ENCODE data around the gene ATL3.
"Not testable (repeated sequence)": the region's sequence is repeated elsewhere in the genome, so short reads cannot be mapped to it uniquely, and the experiment has no call there.

Gene ATL3

GRCh38 chr11:63614136-63614671 is 57.0 kb downstream of the ATL3 start, which contains the start of gene PLAAT3:
Gene PLAAT3 (minus strand): TSS chr11:63614433. CDS start chr11:63614014, 419 bp downstream.
- DNase-seq, result no peak

GRCh38 chr11:63613517-63614135 is 57.5 kb downstream of the ATL3 start:
- no peak for DNase-seq

GRCh38 chr11:63612181-63612580 is 59.0 kb downstream of the ATL3 start:
- no peak for DNase-seq

- DNase-seq, result no peak
These were observed 59.8 kb downstream of the ATL3 start for GRCh38 chr11:63611395-63611747.

GRCh38 chr11:63610604-63611394 is 60.4 kb downstream of the ATL3 start:
- peak; percentile 66 for DNase-seq

GRCh38 chr11:63609971-63610580 is 61.1 kb downstream of the ATL3 start:
- DNase-seq, result no peak

- no peak for DNase-seq
These were observed 61.6 kb downstream of the ATL3 start for GRCh38 chr11:63609536-63609935.

- no peak for DNase-seq
These were observed 62.5 kb downstream of the ATL3 start for GRCh38 chr11:63608353-63609345.

GRCh38 chr11:63603180-63603518 is 68.0 kb downstream of the ATL3 start:
- DNase-seq, result no peak

- not testable (repeated sequence) for DNase-seq
These were observed 68.6 kb downstream of the ATL3 start for GRCh38 chr11:63602290-63603179.

- no peak for DNase-seq
These were observed 71.7 kb downstream of the ATL3 start for GRCh38 chr11:63599211-63600122.

- no peak for DNase-seq
These were observed 72.6 kb downstream of the ATL3 start for GRCh38 chr11:63598556-63598955.

- DNase-seq, result no peak
These were observed 75.9 kb downstream of the ATL3 start for GRCh38 chr11:63595296-63595695.

GRCh38 chr11:63592975-63593395 is 78.2 kb downstream of the ATL3 start:
- no peak for DNase-seq

GRCh38 chr11:63590024-63590788 is 81.0 kb downstream of the ATL3 start:
- no peak for DNase-seq

- no peak for DNase-seq
These were observed 82.2 kb downstream of the ATL3 start for GRCh38 chr11:63589000-63589399.

- no peak for DNase-seq
These were observed 84.6 kb downstream of the ATL3 start for GRCh38 chr11:63586451-63587166.

- DNase-seq, result no peak
These were observed 87.9 kb downstream of the ATL3 start for GRCh38 chr11:63583357-63583677.

GRCh38 chr11:63581224-63581623 is 90.0 kb downstream of the ATL3 start:
- DNase-seq, result not testable (repeated sequence)
